Stimulated activated CD4-positive, alpha-beta T cell treated with anti-CD3 and anti-CD28 coated beads, Interleukin-2, amount 100 ng/mL, for 4 hours (primary cell): ENCODE measurements around the gene CYBRD1.
A peak's percentile ranks its signal among the peaks of the same experiment; 100 is the strongest.

Experiments used
- DNase-seq: peaks from one replicate; pipeline ENCODE4 v3.0.0-alpha.2; 2020; ENCODE audit warnings: low read depth

The CYBRD1 gene

DNA sequence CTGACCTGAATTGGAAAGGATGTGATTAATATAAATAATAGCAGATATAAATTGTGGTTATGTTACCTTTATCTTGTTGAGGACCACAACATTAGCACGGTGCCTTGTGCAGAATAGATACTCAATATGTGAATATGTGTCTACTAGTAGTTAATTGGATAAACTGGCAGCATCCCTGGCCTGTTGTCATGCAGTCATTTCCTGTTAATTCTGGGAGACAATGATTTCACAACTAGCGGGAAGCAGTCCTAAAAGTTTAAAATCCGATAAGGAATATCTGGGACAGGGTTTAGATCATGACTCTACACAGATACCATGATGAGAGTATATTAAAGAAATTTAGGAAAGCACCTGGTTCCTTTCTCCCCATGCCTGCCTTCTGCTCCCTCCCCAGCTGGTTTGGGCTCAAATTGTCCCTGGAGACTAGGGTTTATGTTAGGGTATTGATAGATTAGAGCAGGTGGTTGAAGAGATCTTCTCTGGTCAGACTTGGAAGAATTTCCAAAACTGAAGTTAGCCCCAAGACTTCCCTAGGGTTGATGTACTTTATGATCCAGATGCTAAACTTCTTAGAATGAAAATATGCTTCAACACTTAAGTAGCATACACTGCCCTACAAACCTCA is 32.8 kb downstream of the CYBRD1 start:
- DNase-seq = no peak

GRCh38 chr2:171557363-171557762 is 35.1 kb downstream of the CYBRD1 start:
- DNase-seq = no peak

DNA sequence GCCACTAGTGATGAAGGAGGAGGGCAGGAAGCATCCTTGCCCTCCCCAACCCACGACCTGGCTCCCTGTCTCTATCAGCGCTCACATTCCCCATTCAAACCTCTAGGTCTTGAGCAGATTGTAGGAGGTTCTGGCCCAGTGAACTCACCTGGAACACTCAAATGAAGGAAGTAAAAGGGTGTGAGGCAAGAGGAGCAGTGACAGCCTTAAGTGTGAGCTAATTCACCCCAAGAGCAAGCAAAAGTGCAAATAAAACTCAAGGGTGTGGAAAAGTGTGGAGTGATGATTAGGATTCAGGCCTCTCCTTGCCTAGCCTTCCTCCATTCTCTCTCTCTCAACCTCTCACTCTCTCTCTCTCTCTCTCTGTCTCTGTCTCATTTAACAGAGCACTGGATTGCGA is 41.0 kb downstream of the CYBRD1 start:
- no peak for DNase-seq

GRCh38 chr2:171564463-171564862 is 42.2 kb downstream of the CYBRD1 start:
- DNase-seq = no peak

- DNase-seq = no peak
Measured at GRCh38 chr2:171566057-171566456, 43.8 kb downstream of the CYBRD1 start.

- no peak for DNase-seq
Measured at GRCh38 chr2:171566753-171567152, 44.5 kb downstream of the CYBRD1 start.

DNA sequence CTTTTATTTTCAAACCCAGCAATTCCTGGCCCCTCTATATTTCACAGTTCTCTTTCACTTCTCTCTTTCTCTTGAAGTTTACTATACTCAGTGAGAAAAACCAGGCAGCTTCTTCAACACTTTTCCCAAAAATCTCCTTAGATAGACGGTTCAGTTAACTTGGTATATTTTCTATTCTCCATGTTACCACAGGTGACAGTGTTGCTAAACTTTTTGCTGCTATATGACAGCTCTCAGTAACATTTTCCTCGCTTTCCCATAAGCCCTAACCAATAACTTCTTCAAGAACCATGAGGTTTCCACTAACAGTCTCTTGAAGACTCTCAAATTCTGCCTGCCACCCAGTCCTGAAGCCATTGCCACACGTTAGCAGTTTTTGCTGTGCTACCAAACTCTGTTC is 45.8 kb downstream of the CYBRD1 start:
- DNase-seq = no peak

DNA sequence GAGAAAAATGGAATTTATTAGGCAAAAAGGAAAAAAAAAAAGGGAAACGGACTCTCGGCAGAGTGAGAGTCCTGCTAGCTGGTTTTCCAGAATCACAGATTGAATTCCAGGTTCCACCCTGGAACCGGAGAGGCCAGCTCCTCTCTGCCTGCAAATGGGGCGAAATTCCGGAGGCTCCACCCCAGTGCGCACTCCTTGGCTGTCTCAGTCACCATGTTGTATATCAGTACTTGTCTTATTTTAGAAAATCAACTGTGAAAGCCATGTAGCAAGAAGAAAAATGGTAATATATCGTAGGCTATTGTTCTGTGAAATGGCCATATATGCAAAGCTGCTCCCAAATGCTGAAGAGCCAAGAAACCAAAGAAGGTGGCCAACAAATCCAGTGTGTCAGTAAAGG is 49.4 kb downstream of the CYBRD1 start:
- DNase-seq = no peak

DNA sequence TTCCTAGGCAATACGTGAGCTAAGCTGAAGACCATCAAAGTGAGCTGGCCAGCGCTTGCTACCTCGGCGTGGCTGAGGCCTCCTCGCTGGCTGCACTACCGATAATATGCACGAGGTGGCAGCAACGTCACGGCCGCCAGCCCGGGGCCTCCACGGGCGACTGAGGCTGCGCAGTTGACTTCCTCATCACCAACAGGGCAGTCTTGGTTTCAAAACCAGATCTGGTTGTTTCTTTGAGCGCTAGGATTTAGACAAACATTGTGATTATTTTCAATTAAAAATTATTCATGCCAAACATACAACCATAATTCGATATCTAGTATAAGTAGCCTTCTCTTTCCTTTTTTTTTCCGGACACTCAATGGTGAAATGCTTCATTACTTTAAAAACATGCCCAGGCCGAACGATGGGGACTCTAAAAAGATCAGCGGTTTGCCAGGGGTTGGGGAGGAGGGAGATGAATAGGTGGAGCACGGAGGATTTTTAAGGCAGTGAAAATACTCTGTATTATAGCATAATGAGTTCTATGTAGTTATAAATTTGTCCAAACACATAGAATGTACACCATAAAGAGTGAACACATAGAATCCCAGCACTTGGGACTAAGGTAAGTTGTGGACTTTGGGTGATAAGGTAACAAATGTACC is 52.0 kb downstream of the CYBRD1 start:
- peak; percentile 64 for DNase-seq

DNA sequence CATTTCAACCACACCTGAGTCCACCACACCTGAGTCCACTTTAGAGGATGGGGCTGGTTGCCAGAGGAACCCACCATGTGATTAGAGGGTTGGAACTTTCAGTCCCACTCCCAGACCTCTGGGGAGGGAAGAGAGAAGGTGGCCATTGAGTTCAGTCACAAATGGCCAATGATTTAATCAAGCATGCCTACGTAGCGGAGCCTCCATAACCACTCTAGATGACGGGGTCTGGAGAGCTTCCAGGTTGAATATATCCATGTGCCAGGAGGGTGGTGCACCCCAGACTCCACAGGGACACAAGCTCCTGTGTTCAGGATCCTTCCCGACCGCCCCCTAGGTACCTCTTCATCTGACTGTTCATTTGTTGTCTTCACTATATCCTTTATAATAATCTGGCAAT is 53.3 kb downstream of the CYBRD1 start:
- no peak for DNase-seq

- no peak for DNase-seq
Measured at GRCh38 chr2:171578127-171578803, 56.0 kb downstream of the CYBRD1 start.

- no peak for DNase-seq
Measured at GRCh38 chr2:171579481-171579880, 57.2 kb downstream of the CYBRD1 start.

DNA sequence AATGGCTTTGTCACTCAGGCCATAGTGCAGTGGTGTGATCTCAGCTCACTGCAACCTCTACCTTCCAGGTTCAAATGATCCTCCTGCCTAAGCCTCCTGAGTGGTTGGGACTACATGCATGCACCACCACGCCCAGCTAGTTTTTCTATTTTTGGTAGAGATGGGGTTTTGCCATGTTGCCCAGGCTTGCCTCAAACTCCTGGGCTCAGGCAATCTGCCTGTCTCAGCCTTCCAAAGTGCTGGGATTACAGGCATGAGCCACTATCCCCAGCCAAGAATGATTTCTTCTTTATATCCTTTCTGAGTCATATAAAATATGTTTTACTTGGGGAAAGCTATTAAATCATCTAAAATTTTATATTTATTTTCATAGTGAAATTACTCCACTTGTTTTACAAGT is 61.3 kb downstream of the CYBRD1 start:
- DNase-seq = no peak

DNA sequence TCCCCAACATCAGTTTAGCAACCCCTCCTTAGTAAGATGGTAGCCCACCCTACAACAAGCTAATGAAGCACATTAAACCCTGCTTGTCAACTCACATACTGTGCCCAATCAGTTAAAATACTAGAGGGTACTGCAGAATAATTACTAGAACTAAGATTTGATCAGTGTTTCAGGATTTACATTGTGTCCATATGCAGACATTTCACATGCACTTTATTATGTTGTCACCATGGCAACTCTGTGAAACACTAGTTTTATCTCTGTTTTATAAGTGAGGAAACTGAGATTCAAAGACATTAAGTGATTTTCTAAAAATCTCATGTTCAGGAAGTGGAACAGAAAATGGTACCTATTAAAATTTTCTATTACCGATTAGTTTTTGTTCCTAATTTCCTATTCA is 61.7 kb downstream of the CYBRD1 start:
- no peak for DNase-seq

- no peak for DNase-seq
Measured at GRCh38 chr2:171587132-171587531, 64.9 kb downstream of the CYBRD1 start.

GRCh38 chr2:171587567-171587966 is 65.3 kb downstream of the CYBRD1 start:
- no peak for DNase-seq

DNA sequence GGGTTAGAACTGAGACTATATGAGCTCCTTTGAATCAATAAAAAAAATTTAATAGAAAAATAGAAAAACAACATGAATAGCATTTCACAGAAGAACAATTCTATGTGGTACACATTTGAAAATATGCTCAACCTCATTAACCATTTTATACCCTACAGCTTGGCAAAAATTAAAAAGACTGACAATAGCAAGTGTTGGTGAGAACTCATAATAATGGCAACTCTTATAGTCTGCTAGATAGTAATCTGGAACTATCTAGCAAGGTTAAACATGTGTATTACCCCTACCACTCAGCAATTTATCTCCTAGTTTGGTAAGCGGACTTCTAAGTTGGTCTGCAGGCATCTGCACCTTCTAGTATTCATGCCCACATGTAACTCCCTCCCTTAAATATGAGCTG is 67.8 kb downstream of the CYBRD1 start:
- DNase-seq = no peak

DNA sequence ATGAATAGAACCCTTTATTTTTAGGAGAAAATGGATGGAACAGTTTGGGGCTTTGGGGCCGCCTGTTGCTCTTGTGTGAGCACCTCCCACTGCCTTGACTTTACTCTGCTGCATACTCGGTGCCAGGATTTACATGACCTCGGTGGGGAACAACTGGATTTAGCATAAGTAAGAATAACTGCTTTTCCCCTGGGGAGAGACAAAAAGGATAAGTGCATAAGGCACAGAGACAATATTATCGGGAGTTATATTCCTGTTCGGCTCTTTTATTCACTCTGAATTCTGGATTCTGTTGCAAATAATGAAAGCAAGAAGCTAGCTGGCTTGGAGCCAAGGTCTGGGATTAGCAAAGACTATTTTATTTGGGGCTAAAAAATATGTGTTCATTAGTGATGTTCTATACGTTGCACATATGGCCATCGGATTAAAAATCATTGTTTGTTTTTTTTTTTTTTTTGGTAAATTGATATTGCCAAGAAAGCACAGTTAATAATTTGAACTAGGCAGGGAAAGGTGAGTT is 69.8 kb downstream of the CYBRD1 start:
- DNase-seq = no peak

- no peak for DNase-seq
Measured at GRCh38 chr2:171595456-171595855, 73.2 kb downstream of the CYBRD1 start.

DNA sequence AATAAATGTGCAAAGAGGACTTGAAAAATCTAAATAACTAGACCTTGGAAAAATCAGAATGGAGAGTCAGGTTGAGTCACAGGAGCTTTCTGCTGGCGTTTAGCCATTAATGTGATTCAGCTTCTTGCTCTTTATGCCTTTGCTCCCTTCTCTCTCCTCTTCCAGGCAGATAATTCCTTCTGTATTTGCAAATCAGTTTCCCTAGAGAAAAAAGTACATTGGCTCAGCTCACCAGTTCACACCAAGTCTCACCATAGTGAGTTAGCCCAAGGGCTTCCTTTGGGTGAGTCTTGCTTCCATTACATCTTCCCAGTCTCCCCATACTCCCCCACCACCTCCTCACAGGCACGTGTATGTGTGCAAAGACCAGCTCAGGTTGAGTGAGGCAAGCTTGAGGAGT is 73.6 kb downstream of the CYBRD1 start:
- DNase-seq = no peak

DNA sequence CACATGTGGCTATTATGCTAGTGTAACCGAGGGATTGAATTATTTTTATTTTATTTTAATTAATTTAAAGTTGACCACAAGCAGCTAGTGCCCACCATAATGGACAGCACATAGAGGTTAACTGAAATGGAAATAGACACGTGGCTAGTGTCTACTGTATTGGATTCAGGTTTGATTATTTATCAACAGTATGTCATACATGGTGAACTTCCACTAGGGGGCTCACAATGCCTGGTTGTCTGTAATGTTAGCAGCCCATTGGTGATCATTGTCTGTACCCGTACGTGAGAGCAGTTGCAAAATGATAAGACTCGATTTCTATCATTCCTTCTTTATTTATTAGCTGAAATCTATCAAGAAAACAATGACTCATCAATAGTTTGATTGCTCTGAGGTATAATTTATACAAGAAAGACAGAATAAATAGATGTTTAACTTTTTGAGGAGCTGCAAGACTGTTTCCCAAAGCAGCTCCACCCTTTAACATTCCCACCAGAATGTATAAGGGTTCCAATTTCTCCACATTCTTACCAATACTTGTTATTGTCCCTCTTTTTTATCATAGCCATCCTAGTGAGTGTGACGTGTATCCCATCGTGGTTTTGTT is 76.5 kb downstream of the CYBRD1 start:
- peak; percentile 28 for DNase-seq

DNA sequence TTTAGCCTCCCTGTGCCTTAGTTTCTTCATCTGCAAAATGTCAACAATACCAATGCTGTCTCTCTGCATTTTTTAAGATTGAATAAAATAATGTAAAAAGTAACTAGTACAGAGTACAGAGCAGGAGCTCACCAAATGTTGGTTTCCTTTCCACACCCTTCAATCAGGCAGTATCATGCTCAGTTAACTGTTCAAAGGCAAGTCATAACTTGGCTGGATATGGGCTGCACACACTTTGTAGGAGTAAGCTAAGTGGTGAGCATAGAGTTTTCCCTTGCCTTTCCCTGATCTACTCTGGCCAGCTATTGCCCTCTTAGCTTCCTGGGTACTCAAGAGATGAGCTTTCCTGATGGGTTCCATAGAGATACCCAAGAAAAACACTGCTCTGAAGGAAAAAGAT is 77.9 kb downstream of the CYBRD1 start:
- no peak for DNase-seq

- no peak for DNase-seq
Measured at GRCh38 chr2:171602352-171602751, 80.1 kb downstream of the CYBRD1 start.
